HepG2 (cell line): ENCODE data around the gene VSIG10L. TPM values are rescaled to one million over a fixed set of nuclear protein-coding genes. Genes with fewer than 3 reads are reported as not detected.

ENCODE experiments used
- HDAC1 ChIP-seq: sonication (generic); formaldehyde crosslinking; IDR thresholded peaks from 2 replicates; pipeline ENCODE4 v1.5.1; 2020; ENCODE audit warnings: mild to moderate bottlenecking, missing genetic modification reagents
- HNRNPUL1 ChIP-seq: fragments of 200-400 bp; formaldehyde crosslinking; IDR thresholded peaks from 2 replicates; pipeline ENCODE4 v1.6.1; 2017; ENCODE audit warnings: low read depth, mild to moderate bottlenecking, low read length, moderate library complexity
- LCORL ChIP-seq, 2 experiments: fragments of 450-650 bp in 1 of 2; sonication (generic) in 1 of 2; formaldehyde crosslinking in 1 of 2; IDR thresholded peaks; 2 replicates each; pipeline versions ENCODE4 v1.5.0 to v1.6.1; 2017 to 2020; ENCODE audit warnings: antibody characterized with exemption in 1 of 2, missing genetic modification reagents in 1 of 2
- TAF1 ChIP-seq: sonication (generic); formaldehyde crosslinking; IDR thresholded peaks from 2 replicates; pipeline ENCODE4 v1.4.0; 2020; ENCODE audit warnings: missing genetic modification reagents
- ZBTB42 ChIP-seq: sonication (generic); formaldehyde crosslinking; IDR thresholded peaks from 2 replicates; pipeline ENCODE4 v1.5.0; 2020; ENCODE audit warnings: mild to moderate bottlenecking, missing genetic modification reagents
- ZNF296 ChIP-seq: sonication (generic); formaldehyde crosslinking; conservative IDR thresholded peaks from 2 replicates; pipeline ENCODE4 v1.5.0; 2020; ENCODE audit warnings: mild to moderate bottlenecking, missing genetic modification reagents
- ZNF83 ChIP-seq: sonication (generic); formaldehyde crosslinking; IDR thresholded peaks from 2 replicates; pipeline ENCODE4 v1.4.0; 2020; ENCODE audit warnings: missing genetic modification reagents, mild to moderate bottlenecking, borderline replicate concordance
- ZNF878 ChIP-seq: sonication (generic); formaldehyde crosslinking; IDR thresholded peaks from 2 replicates; pipeline ENCODE4 v1.8.1; 2023; ENCODE audit warnings: mild to moderate bottlenecking, missing genetic modification reagents, moderate library complexity
- ZNF879 ChIP-seq: sonication (generic); formaldehyde crosslinking; IDR thresholded peaks from 2 replicates; pipeline ENCODE4 v1.8.1; 2023; ENCODE audit warnings: missing genetic modification reagents
- polyA plus RNA-seq, 8 experiments: library from polyadenylated mRNA; depleted of rRNA in 3 of 8; stranded (reverse) in 7 of 8; unstranded in 1 of 8; fragments of >200 nt; fragmentation: Illumina TruSeq in 4 of 8; extraction: Trizol in 4 of 8; gene quantifications; 2 replicates each; pipeline versions ENCODE4 v1.2.1 to v1.2.3, GENCODE V29; 2011 to 2016; ENCODE audit warnings: low read depth in 4 of 8, missing spikeins in 1 of 8, mixed read lengths in 1 of 8; ENCODE audit not compliant: insufficient read depth in 1 of 8
- total RNA-seq, 5 experiments: library from RNA; depleted of rRNA; stranded (reverse); fragments of >200 nt; fragmentation: Illumina TruSeq; extraction: Trizol; gene quantifications; 2 replicates each; pipeline ENCODE4 v1.2.3, GENCODE V29; 2016; ENCODE audit warnings: low read depth in 1 of 5
- TF ChIP-seq, protein P1 (sequence below): sonication (generic); formaldehyde crosslinking; IDR thresholded peaks from 2 replicates; pipeline ENCODE4 v1.4.0; 2020; ENCODE audit warnings: mild to moderate bottlenecking, missing genetic modification reagents
- TF ChIP-seq, protein P2 (sequence below): sonication (generic); formaldehyde crosslinking; IDR thresholded peaks from 2 replicates; pipeline ENCODE4 v1.8.1; 2023; ENCODE audit warnings: mild to moderate bottlenecking, missing genetic modification reagents
- TF ChIP-seq, protein P3 (sequence below): sonication (generic); formaldehyde crosslinking; IDR thresholded peaks from 2 replicates; pipeline ENCODE4 v1.4.0; 2020; ENCODE audit warnings: missing genetic modification reagents
- TF ChIP-seq, protein P4 (sequence below): sonication (generic); formaldehyde crosslinking; IDR thresholded peaks from 2 replicates; pipeline ENCODE4 v1.9.0; 2021; ENCODE audit warnings: mild to moderate bottlenecking, missing genetic modification reagents

Gene VSIG10L
- total and polyA plus RNA-seq, 2 of the 13 experiments (the other 11 are each of a cell fraction or from before 2014, with no cell fraction given) = 2.7 to 8.5 TPM

- TF ChIP-seq, protein P1, sequence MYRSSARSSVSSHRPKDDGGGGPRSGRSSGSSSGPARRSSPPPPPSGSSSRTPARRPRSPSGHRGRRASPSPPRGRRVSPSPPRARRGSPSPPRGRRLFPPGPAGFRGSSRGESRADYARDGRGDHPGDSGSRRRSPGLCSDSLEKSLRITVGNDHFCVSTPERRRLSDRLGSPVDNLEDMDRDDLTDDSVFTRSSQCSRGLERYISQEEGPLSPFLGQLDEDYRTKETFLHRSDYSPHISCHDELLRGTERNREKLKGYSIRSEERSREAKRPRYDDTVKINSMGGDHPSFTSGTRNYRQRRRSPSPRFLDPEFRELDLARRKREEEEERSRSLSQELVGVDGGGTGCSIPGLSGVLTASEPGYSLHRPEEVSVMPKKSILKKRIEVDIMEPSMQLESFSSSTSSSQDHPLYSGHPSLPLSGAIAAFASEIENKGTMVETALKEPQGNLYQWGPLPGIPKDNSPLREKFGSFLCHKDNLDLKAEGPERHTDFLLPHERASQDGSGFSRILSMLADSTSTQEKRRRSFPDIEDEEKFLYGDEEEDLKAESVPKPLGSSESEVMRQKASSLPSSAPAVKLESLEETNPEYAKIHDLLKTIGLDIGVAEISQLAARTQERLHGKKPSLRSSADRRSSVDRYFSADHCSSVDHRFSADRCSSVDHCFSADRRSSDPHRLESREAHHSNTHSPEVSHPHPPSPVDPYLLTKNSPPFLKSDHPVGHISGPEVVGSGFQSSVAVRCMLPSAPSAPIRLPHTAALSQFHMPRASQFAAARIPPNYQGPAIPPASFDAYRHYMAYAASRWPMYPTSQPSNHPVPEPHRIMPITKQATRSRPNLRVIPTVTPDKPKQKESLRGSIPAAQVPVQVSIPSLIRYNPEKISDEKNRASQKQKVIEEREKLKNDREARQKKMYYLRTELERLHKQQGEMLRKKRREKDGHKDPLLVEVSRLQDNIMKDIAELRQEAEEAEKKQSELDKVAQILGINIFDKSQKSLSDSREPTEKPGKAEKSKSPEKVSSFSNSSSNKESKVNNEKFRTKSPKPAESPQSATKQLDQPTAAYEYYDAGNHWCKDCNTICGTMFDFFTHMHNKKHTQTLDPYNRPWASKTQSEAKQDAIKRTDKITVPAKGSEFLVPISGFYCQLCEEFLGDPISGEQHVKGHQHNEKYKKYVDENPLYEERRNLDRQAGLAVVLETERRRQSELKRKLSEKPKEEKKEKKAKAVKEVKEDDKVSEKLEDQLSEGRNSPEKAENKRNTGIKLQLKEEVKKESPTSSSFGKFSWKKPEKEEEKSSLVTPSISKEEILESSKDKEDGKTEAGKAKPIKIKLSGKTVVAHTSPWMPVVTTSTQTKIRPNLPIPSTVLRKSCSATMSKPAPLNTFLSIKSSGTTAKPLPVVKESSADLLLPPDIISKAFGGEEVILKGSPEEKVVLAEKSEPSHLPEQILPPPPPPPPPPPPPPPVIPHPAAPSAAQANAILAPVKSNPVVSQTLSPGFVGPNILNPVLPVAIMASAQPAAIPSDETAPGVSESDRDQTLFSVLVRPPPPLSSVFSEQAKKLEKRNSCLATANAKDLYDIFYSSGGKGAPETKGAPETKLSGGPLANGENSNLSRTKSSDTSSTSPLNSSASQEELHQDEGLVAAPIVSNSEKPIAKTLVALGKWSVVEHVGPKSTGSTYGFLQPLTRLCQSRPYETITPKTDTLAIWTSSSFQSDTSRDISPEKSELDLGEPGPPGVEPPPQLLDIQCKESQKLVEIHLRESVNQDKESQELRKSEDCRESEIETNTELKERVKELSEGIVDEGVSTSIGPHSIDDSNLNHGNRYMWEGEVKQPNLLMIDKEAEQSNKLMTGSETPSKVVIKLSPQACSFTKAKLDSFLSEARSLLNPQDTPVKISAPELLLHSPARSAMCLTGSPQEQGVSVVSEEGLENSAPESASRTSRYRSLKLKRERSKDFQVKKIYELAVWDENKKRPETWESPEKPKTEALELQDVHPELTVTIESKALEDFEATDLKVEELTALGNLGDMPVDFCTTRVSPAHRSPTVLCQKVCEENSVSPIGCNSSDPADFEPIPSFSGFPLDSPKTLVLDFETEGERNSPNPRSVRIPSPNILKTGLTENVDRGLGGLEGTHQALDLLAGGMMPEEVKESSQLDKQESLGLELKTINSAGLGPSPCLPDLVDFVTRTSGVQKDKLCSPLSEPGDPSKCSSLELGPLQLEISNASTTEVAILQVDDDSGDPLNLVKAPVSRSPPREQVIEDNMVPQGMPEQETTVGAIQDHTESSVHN = no peak
- TF ChIP-seq ZBTB42 (CRISPR knock-in tag) = 0 out of 2 replicates have a peak, but pooled peaks have one; percentile 66
- TF ChIP-seq, protein P2, sequence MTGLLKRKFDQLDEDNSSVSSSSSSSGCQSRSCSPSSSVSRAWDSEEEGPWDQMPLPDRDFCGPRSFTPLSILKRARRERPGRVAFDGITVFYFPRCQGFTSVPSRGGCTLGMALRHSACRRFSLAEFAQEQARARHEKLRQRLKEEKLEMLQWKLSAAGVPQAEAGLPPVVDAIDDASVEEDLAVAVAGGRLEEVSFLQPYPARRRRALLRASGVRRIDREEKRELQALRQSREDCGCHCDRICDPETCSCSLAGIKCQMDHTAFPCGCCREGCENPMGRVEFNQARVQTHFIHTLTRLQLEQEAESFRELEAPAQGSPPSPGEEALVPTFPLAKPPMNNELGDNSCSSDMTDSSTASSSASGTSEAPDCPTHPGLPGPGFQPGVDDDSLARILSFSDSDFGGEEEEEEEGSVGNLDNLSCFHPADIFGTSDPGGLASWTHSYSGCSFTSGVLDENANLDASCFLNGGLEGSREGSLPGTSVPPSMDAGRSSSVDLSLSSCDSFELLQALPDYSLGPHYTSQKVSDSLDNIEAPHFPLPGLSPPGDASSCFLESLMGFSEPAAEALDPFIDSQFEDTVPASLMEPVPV (CRISPR knock-in tag) = no peak
- TF ChIP-seq, protein P3, sequence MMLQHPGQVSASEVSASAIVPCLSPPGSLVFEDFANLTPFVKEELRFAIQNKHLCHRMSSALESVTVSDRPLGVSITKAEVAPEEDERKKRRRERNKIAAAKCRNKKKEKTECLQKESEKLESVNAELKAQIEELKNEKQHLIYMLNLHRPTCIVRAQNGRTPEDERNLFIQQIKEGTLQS (CRISPR knock-in tag) = no peak
- TF ChIP-seq TAF1 (CRISPR knock-in tag) = peak; percentile 44; the same call in 1 of the 2 replicates
- no peak for TF ChIP-seq LCORL (IDR thresholded peaks at IDR 0.05)
- no peak for TF ChIP-seq LCORL (CRISPR knock-in tag; IDR thresholded peaks at IDR 0.05)
- no peak for TF ChIP-seq ZNF878 (CRISPR knock-in tag)
- TF ChIP-seq ZNF879 (CRISPR knock-in tag) = no peak
- TF ChIP-seq HNRNPUL1 = no peak
- TF ChIP-seq, protein P4, sequence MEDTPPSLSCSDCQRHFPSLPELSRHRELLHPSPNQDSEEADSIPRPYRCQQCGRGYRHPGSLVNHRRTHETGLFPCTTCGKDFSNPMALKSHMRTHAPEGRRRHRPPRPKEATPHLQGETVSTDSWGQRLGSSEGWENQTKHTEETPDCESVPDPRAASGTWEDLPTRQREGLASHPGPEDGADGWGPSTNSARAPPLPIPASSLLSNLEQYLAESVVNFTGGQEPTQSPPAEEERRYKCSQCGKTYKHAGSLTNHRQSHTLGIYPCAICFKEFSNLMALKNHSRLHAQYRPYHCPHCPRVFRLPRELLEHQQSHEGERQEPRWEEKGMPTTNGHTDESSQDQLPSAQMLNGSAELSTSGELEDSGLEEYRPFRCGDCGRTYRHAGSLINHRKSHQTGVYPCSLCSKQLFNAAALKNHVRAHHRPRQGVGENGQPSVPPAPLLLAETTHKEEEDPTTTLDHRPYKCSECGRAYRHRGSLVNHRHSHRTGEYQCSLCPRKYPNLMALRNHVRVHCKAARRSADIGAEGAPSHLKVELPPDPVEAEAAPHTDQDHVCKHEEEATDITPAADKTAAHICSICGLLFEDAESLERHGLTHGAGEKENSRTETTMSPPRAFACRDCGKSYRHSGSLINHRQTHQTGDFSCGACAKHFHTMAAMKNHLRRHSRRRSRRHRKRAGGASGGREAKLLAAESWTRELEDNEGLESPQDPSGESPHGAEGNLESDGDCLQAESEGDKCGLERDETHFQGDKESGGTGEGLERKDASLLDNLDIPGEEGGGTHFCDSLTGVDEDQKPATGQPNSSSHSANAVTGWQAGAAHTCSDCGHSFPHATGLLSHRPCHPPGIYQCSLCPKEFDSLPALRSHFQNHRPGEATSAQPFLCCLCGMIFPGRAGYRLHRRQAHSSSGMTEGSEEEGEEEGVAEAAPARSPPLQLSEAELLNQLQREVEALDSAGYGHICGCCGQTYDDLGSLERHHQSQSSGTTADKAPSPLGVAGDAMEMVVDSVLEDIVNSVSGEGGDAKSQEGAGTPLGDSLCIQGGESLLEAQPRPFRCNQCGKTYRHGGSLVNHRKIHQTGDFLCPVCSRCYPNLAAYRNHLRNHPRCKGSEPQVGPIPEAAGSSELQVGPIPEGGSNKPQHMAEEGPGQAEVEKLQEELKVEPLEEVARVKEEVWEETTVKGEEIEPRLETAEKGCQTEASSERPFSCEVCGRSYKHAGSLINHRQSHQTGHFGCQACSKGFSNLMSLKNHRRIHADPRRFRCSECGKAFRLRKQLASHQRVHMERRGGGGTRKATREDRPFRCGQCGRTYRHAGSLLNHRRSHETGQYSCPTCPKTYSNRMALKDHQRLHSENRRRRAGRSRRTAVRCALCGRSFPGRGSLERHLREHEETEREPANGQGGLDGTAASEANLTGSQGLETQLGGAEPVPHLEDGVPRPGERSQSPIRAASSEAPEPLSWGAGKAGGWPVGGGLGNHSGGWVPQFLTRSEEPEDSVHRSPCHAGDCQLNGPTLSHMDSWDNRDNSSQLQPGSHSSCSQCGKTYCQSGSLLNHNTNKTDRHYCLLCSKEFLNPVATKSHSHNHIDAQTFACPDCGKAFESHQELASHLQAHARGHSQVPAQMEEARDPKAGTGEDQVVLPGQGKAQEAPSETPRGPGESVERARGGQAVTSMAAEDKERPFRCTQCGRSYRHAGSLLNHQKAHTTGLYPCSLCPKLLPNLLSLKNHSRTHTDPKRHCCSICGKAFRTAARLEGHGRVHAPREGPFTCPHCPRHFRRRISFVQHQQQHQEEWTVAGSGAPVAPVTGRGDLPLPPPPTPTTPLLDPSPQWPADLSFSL (CRISPR knock-in tag) = no peak
- 0 out of 2 replicates have a peak, but pooled peaks have one; percentile 31 for TF ChIP-seq ZNF83 (CRISPR knock-in tag)
- TF ChIP-seq HDAC1 (CRISPR knock-in tag) = peak; percentile 42; the same call in 1 of the 2 replicates
- no peak for TF ChIP-seq ZNF296
Measured at GRCh38 chr19:51389143-51389542, 47.2 kb upstream of the VSIG10L start (continued).
